ENCODE measurements around the gene ADSS2. TPM values are rescaled to one million over a fixed set of nuclear protein-coding genes. Genes with fewer than 3 reads are reported as not detected.
A peak's percentile ranks its signal among the peaks of the same experiment; 100 is the strongest.

Gene ADSS2
- total RNA-seq, 6 donors from 2014 or later: 26.3 to 70.0 (median 40.4) TPM

GRCh38 chr1:244361764-244362473 lies 89.8 kb downstream of the ADSS2 start:
- ATAC-seq (ENCODE audit: low FRiP score in 2 of 2) (peak in 1 of 2 donors; percentile 45), DNase-seq (no peak)
- no peak for TF ChIP-seq POLR2A (IDR thresholded peaks at IDR 0.05)
- no peak for TF ChIP-seq EP300 (IDR thresholded peaks at IDR 0.05)
- TF ChIP-seq POLR2AphosphoS5 (IDR thresholded peaks at IDR 0.05): no peak
- no peak for TF ChIP-seq CTCF (IDR thresholded peaks at IDR 0.05)
- Histone ChIP-seq H3K4me3 (no peak overlapping the region), H3K4me1 (peaks cover 0 to 12% (median 0%) of the 10 kb centered on the region in 4 donors), H3K36me3 (no peaks in the 10 kb centered on the region), H3K9me3 (no peaks in the 10 kb centered on the region), H3K27ac (peak overlapping the region in 3 of 4 donors; percentile 2 to 28 (median 9)), H3K27me3 (no peaks in the 10 kb centered on the region)
- WGBS, 2 donors: 34 to 43% methylated on average over 5 of the region's 5 CpGs

Other genes with a start within 250 kb of the ADSS2 start
- gene CATSPERE, start 9.4 kb upstream of the ADSS2 start, total RNA-seq: 1 to 10 TPM in 4 of 6 donors, under 1 TPM in 1, not detected in 1; 0.91 to 2.4 (median 1.4) TPM
- gene DESI2, start 201.2 kb upstream of the ADSS2 start, total RNA-seq: 100 to 1,000 TPM in 1 of 6 donors, 10 to 100 TPM in 5; 40.4 to 103 (median 54.5) TPM

Data from upper lobe of left lung (tissue), 6 donors.